HK-2 (cell line): Measurements from ENCODE around the gene HEG1.
A peak's percentile ranks its signal among the peaks of the same experiment; 100 is the strongest.

Experiments used
- DNase-seq: peaks from one replicate; pipeline ENCODE4 v3.0.0-alpha.2; 2018; ENCODE audit not compliant: unreplicated experiment

The HEG1 gene

DNA sequence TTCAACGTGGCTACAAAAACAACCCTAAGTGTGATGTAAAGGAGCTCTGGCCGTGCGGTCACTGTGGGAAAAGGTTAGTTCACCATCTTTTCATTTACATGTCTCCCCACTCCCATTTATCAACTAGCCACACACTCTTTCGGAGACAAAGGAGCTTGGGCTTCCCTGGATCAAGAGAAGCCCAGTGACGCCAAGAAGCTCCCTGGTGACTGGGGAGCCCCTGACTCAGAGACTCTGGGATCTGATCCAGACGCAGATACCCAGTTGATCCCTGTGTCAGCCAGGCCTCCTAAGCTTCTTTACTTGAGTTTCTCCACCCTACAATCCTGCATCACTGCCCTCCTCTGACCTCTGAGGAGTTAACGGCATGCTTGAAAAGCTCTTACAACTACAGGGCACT lies 43.9 kb downstream of the HEG1 start:
- no peak for DNase-seq

DNA sequence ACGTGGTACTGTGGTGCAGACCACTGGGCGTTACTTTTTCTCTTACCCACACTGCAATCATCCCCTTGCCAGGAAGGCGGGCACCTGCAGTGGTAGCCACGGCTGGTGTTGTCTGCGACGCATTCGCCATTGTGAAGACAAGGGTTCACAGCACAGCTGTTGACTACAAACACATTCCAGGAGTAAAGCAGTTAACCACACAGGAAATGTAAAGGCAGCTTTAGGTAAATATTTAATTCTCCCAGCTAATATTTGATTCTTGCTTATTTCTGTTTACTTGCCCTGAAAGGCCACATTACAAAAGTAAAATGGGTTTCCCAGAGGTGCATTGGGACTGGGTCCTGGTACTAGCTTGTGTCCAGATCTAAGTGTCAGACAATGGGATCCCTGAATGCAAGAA lies 45.4 kb downstream of the HEG1 start:
- DNase-seq = no peak

DNA sequence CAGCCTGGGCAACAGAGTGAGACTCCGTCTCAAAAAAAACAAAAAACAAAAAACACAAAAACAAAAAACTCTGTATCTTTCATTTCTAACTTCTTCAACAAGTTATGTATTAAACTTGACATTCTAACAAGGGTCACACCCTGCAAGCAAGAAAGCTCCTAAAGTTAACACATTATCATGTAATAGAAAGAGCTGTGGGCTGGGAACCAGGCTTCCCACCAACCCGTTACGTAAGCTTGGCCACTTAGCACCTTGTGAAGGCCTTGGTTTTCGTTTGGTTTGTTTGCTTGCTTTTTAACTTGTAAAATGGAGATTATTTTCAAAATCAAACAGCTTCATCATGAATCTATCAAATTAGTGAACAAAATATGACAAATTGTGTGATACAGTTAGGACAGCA lies 47.0 kb downstream of the HEG1 start:
- DNase-seq = no peak

DNA sequence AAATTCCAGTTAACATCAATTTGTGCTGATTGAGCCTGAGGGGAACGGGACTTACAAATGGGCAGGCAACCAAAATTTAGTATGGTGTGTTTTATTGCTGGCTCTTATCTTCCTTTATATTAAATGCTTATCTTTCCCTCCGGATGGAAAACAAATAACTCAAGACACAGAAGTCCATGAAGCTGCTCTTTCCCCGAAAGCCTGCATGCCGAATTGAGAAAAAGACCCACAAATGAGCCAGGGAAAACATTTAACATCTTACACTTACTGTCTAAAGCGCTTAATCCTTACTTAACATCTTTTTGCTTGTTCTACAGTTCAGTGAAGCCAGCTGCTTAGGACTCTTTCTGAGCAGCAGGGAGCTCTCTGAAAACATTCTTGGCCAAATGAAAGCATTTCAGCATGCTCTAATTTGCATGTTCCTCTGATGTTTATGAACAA lies 49.5 kb downstream of the HEG1 start:
- no peak for DNase-seq

DNA sequence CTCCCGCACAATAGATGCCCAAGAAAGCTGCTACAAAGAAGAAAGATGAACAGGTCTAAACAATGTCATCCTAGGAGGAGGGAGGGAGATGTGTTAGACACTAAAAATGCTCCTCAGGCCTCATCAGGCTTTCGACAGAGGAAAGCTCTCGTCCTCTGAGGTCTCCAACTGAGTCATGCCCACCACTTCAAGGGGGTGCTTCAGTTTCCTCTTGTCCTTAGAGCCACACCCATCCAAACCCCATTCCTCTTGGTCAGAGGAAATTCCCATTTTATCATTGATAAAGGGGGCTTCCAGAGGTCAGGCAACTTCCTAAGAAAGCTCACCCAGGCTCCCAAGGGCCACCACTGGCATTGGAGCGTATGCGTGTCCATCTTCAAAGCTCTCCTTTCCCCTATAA lies 50.1 kb downstream of the HEG1 start:
- DNase-seq = no peak

DNA sequence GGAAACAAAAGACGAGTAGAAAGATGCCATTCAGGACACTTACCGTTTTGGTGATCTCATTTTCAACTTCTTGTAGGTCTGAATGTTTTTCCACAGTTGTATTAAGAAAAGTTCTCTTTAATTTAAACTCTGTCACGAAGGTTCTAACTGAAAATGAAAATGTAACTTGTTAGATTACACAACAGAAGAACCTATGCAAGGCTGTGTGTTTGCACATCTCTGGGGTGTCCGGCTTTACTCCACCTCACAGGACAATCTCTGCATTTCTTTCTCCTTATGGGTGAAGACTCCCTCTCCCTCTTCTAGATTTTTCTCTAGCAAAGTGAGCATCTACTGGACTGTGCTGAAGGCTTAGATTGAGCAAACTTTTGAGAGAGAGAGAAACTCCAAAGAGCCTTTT lies 50.6 kb downstream of the HEG1 start:
- no peak for DNase-seq

DNA sequence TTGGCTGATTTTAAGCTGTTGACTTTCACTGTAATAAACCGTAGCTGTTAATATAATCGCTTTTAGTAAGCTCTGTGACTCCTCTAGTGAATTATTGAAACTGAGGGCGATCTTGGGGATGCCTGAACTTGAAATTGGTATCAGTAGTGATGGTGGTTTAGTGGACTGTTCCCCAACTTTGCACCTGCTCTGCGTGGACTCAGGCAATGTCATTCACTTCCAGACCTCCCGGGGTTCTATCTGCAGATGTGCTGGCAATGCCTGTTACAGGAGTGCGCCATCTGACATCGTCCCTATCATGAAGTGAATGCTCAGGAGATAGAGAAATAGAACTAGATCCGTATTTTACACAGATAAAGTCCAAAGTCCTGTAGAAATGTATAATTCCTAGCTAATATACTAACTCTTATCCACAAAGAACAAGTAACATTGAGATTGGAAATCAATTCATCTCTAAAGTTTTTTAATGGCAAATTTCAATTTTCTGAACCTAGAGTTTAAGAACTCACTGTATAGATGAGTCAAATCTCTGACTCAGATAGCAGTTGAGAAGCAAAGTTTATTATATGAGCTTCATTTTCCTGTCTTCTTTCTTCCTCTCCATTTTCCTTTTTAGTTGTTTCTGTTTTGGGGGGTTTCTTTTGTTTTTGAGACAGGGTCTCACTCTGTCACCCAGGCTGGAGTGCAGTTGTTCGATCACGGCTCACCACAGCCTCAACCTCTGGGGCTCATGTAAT lies 51.8 kb downstream of the HEG1 start:
- DNase-seq = no peak

DNA sequence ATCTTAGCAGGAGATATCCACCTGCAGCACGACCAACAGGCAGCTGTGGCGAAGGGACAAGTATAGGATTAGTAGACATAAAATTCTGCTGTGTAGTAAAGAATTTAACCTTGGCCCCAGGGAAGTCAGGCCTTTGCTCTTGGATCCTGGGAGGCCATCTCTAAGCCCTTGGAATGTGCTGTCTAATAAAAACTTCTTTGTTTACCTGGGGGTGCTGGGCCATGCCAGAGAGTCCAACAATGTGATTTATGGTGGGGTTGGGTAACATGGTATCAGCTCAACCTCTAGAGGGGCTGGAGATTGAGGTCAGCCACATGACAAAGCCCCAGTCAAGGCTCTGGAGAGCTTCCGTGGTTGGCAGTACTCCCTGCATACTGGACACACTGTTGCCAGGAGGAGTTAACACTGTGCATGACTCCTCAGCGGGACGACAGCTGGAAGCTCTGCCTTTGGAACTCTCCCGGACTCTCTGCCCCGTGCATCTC lies 52.4 kb downstream of the HEG1 start:
- no peak for DNase-seq

DNA sequence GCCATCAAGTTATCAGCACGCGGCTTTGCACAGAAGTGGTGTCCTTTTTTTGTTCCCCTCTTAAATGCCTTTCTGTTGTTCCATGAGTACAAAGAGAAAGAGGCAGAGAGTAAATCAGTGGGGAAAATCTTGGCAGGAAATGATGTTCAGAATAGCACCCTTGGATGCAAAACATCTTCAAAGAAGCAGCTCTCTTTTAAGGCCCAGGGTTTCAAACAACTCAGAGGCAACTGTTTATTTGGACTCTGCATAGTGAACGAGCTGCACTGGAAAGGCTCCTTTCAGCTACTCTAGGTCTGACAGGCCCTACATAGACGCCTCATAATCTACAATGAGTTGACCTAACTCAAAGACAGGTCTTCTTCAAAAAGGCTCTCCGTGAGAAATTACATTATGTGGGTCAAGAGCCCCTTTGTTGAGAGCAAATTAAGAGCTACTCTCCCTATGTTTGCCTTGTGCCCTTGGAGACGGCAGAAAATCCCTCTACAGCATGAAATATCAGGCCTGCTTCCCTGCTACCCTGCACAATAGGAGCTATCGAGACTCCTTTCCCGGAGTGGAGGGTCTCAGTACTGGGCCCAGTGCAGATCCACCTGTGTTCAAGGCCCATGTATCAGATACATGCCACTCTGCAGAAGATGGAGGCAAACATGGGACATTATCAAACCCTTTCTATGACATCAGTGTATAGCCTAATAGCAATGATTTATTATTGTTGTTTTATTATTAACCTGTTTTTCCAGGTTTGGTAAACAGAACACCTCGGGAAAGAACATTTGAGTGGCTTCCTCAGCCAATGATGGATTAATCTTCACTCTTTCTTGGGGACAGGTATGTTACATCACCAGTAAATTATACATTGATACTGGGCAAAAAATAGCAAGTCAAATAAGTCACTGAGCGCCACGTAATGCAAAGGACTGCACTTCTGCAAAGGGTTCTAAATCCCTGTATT lies 53.1 kb downstream of the HEG1 start:
- no peak for DNase-seq

DNA sequence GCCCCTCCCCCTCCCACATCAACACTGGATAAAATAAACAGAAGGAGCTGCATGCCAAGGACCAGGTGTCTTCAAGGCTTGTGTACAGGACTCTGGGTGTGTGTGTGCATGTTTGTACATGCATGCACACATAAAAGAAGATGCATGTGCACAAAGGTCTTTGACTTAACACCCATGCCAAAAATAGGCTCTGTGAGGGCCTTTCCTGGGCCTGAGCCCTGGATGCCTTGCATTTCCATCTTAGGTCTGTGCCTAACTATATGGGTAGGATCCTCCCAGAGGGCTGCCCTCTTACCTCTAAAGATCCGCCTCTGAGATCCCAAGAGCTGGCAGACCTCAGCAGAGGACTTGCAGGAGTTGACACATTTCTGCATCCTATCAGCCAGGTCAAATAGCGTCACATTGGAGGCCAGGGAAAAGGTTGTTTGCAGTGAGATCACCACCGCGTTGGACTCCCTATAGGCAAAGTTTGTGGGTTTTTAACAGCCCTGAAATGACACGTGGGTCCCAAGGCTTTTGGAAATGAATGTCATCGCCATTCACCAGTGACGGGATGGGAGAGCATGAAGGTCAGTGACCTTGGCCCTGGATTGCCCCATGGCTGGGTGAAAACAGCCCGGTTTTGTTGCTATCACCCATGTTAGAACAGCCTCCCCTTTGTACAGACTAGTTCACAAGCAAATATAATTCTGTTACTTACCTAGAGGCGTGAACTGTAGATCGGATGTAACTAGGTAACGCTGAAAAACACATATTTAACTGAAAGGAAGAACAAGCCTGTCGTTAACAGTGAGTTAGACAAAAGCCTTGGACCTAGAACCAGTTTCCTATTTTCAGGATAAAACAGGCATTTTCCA lies 54.0 kb downstream of the HEG1 start:
- no peak for DNase-seq

DNA sequence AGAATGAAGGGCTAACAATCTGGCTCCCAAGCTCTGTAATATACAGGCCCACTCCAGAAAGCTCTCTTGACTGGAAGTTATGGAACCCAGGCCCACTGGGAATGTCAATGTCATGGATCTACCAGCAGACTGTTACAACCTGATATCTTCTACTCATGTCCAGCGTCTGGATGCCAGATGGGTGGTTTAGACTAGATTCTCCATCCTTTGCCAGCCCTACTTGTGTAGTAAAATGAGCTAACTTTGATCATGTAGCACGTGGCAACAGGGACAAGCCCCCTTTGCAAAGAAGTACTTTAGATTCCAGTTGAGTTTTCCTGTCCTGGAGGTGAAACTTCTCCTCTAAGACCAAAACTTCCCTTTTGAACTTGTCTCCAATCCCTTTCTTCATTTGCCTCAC lies 55.1 kb downstream of the HEG1 start:
- no peak for DNase-seq

DNA sequence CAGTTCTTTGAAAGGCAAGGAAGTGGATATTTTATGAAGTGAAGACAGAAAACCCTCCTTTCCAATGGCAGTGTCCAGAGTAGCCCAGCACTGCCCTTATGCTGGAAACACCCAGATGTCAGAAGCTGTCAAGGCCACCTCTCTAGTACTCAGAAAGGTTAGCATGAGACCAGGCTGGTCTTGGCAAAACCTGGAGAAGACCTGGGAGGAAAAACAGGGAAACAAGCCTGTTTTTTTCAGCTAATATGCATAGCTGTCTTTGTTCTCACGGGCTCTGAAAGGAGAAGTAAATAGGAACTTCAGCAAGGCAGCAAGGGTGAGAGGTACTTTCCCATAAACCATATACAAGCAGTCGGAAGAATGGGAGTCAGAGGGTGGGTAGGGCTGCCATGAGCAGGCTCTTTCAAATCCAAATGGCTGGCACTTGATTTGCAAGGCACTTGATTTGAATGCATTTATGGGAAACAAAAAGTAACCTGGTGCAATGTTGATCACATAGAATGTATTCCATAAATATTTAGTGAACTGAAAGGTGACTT lies 55.8 kb downstream of the HEG1 start:
- no peak for DNase-seq

DNA sequence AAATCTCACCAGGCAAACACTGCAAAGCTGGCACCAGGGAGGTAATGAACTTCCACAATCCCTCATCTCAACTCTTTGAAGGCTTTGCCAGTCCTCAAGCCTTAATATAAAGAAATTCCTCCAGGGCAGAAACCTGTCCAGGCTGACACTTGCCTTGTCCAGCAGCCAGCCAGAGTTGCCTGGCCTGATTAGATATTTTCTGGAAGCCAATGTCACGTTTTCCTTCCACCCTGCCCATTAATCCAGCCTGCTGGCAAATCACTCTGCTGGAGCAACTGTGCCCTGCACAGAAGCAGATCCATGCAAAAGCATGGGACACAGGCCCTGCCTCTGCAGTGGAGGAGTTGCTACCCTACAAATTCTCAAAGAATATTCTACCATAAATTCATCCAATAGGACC lies 56.5 kb downstream of the HEG1 start:
- DNase-seq = no peak

DNA sequence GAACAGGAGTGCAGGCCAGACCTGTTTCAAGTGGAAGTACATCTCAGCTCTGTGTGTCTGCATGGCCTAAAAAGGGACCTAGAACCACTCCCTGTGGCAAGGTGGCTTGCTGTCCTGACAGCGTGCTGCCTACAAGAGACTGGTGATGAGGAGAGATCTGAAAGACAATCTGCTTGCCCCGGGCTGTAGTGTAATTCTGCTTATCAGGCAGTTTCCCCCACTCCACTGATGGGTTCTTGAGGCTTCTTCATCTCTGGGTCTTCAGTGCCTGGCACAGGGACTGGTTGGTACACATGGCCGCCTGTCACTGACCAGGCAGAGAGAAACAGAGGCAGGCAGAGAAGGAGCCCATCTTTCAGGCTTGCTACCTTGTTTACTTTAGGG lies 57.6 kb downstream of the HEG1 start:
- DNase-seq = no peak

DNA sequence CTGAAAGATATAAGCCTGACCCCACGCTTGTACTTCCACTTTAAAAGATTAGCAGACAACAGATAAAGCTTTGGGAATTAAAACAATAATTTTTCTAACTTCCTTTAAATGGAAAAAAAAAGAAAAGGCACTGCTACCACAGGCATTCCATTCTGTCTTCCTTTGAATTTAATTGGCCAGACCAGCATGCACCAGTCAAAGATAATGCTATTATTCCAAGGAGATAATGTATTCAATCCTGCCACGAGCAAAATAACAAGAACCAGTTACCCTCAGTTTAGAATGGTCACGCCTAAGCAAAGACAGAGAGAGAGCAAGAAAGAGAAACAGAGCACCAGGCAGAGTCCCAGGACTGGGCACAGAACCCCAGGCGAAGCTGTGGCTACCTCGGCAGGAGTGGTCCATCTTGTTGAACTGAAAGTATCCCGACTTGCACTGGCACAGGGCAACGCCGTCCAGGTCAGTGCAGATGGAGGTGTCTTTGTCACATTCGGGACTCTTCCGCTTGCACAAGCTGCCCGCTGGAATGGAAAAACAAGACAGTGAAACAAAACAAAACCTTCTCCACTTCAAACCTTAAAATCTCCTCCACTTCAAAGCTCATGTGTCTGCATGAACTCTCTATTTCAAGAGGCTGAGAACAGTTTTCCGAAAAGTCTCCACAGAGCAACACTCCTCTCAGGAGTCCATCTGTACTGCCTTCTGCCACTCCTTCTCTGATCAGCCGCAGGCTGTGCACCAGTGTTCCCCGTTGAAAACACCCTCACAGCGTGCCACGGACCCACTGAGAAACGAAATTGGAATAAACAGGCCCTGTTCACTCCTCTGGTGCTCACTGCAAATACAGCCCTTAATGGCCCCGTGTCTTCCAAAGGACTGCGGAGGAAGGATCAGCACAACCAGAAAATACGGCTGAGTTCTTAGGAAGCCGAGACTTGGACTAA lies 58.2 kb downstream of the HEG1 start:
- no peak for DNase-seq

DNA sequence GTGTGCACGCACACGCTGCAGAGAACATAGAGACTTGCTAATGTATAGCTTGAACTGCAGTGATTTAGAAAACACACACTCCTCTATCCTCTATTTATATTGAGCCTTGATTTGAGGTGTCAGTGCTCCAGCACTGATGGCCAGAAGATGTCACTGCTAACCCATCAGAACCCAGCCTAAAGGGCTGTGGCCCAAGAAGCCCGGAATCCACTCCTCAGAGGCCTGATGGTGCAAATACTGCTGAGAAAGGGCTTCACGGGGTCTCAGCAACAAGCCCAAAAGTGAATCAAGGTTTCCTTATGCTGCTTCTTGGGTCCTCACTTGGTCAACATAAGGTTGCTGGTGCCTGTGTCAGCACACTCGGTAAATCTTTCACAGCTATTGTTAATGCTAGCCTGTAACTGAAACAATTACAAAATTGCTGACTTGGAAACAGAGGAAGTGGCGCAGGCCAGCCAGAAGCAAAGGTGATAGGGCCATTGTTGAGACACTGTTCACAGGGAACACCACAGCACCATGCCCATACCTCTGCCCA lies 60.3 kb downstream of the HEG1 start:
- peak; percentile 42 for DNase-seq

DNA sequence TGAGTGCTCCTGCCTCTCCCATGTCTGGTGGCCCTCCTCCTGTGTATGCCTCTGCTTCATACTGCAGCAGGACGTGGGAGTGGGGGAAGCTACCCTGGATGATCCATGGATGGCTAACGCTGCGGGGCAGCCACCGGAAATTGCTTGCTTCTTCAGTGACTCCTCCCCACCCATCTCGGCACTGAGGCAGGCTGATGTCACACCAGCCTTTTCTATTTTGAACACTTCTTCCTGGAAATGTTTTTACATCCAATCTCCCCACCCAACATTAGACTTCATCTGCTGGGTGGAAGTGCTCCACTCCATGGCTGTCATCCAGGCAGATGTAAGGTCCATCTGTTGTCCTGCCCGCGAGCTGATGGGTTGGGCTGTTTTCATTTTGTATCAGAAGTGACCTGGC lies 62.3 kb downstream of the HEG1 start:
- no peak for DNase-seq

DNA sequence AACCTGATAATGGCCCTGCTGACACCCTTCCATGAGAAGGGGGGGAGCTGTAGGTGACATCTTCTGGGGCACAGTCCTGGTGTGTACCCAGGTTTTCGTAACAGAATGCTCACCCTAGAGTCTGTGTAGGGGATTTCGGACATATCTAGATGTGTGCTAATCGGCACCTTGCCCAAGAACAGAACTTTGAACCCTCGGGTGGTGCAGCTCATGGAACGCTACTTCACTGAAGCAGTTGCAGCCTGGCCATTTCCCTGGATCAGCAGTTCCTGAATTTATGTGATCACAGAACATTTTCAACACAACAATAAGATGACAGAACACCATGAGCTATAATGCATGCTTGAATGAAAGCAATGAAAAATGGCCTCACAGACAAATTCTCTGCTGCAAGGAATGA lies 63.8 kb downstream of the HEG1 start:
- DNase-seq = no peak

DNA sequence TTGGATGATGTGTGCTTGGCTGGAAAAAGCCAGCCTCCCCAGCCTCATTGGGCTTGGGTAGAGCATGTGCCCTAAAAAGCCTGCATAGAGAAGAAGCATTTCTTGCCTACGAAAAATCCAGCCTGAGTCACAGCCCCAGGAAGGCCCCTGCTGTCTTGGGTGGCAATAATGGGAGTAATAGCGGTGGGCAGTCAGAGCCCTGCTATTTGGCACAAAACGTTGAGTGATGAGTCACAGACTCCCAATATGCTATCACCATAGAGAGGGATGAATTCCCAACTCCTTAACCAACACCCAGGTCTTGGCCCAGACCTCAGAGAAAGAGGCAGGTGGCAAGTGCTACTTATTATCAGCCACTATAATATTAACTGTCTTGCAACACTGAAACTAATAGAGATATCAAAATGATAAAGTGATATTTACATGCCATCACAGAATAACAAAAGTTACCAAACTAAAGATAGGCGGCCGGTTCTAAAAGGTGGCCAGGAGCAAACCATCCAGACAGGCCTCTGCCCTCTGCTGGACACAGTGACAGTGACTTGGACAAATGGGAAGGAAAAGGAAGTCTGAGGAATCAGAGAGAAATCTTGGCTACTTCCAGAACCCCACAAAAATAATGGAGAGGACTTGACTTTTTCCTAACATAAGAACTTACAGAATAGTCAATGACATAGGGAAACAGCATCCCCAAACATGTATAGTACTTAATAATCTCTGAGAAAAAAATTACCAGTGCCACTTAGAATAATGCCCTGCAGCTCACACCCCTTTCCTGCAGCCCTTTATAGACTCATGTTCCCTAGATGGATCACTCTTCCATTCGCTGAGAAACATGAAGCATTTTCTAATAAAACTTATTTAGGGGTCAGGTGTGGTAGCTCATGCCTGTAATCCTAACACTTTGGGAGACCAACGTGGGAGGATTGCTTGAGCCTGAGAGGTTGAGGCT lies 69.3 kb downstream of the HEG1 start:
- peak; percentile 73 for DNase-seq
